ENCODE results near the gene JAK3. TPM values are rescaled to one million over a fixed set of nuclear protein-coding genes. Genes with fewer than 3 reads are reported as not detected.
"Not testable (repeated sequence)": the region's sequence is repeated elsewhere in the genome, so short reads cannot be mapped to it uniquely, and the experiment has no call there.

The JAK3 gene
- 1.8 TPM for polyA plus RNA-seq (2013, experiment 1 of 4)
- polyA plus RNA-seq (2013, experiment 2 of 4) = 1.6 TPM
- polyA plus RNA-seq (2013, experiment 3 of 4) = 1.7 TPM
- polyA plus RNA-seq (2013, experiment 4 of 4) = 1.7 TPM

DNA sequence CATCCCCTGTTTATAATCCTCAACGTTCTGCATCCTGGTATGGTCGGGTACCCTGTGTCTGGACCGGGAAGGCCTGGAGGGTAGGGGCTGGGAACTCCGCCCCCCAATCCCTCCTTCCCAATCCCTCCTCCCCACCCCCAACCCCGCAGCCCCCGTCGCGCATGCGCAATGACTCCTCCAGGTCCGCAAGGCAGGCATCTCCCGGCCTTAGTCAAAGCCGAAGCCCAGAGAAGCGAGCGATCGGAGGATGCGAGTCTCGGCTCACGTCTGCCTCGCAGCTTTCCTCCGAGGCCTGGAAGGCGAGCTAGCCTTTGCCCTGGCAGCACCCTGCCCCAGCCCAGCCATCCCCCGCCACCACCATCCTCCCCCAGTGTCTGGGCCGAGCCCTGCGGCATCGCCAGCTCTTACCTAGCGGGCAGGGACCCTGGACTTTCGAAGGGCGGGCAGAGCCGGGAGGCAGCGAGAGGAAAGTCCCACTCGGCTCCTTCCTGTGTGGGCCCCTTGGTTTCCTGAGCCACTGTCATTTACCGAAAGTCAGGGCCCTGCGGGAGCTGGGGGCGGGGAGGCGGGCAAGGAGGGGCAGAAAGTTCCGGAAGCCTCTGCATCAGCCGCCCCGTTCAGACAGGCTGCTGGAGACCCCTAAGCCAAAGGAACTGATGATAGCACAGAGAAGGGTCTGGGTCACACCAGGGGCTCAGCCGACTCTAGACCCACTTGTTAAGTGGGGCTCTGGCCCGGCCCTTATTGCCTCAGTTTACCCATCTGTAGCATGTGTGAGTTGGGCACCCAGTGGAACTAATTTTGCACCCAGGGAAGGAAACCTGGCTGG is at the start of gene JAK3:
TSS of gene JAK3 (minus strand) at position 445 of the 829 bp plus-strand sequence. CDS start 3,565 bp downstream, outside the sequence.
- peak within 1 kb of the TSS; percentile 22 for H3K4me3 ChIP-seq (ENCODE audit: insufficient read depth, low read depth, low read length)
- no peaks in the 10 kb centered on the region for H3K9me3 ChIP-seq (ENCODE audit: control insufficient read depth, low read length)
- H3K27ac ChIP-seq (ENCODE audit: insufficient read depth, low read depth, low read length, poor library complexity, severe bottlenecking) = no peak within 1 kb of the TSS
- peaks cover 5% of the 10 kb centered on the region for H3K4me1 ChIP-seq (ENCODE audit: control insufficient read depth, insufficient read depth, low read length)
- H3K27me3 ChIP-seq (ENCODE audit: control insufficient read depth, insufficient read depth, low read length, poor library complexity, severe bottlenecking) = peaks cover 18% of the 10 kb centered on the region
- H3K36me3 ChIP-seq (ENCODE audit: control insufficient read depth, insufficient read depth, low read length) = no peaks in the 10 kb centered on the region
- WGBS, 2 experiments = 21% methylated on average over 40 of the region's 40 CpGs

DNA sequence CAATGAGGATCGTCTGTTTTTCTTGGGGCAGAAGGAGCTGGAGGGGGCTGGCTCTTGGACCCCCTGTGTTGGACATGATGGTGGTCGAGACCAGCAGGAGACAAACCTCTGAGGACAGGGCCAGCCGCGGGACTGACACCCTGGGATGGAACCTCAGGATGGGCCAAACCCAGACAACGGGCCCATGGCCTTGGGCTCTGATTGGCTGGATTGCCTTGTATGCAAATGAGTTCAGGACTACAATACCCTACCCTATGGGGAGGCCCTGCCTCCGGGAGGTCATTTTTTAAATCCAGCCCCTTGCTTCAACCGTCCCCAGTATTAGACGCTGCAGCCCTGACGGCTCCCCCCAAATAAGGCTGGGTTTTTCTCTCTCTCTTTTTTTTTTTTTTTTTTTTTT is 46.0 kb upstream of the JAK3 start:
- Histone ChIP-seq H3K4me3 (ENCODE audit: insufficient read depth, low read depth, low read length) (no peak overlapping the region), H3K27me3 (ENCODE audit: control insufficient read depth, insufficient read depth, low read length, poor library complexity, severe bottlenecking) (no peaks in the 10 kb centered on the region), H3K36me3 (ENCODE audit: control insufficient read depth, insufficient read depth, low read length) (no peaks in the 10 kb centered on the region), H3K9me3 (ENCODE audit: control insufficient read depth, low read length) (no peaks in the 10 kb centered on the region), H3K27ac (ENCODE audit: insufficient read depth, low read depth, low read length, poor library complexity, severe bottlenecking) (no peak overlapping the region), H3K4me1 (ENCODE audit: control insufficient read depth, insufficient read depth, low read length) (no peaks in the 10 kb centered on the region)
- WGBS, 2 experiments = 84 to 87% methylated on average over 9 of the region's 9 CpGs

DNA sequence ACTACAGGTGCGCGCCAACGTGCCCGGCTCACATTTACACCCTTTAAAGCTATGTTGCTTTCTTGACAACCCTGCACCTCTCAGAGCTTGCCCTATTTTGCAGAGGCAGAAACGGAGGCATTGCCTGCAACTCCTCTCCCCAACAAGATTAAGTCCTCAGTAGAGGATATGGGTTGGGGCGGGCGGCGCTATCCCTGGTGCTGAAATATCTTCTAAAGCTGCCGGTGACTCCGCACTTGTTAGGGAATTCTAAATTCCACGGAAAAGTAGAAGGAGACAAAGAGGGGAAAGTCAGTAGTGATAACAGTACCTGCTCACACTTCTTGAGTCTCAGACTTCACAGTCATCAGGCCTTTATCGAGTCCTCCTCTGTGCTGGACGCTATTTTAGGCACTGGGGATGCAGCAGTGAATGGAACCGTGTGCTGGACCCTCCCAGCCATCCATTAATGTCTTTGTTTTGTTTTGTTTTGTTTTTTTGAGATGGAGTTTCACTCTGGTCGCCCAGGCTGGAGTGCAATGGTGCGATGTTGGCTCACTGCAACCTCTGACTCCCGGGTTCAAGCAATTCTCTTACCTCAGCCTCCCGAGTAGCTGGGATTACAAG is 41.9 kb upstream of the JAK3 start:
- WGBS, 2 experiments = 25% methylated on average over 18 of the region's 18 CpGs
- Histone ChIP-seq H3K27ac (ENCODE audit: insufficient read depth, low read depth, low read length, poor library complexity, severe bottlenecking) (no peak overlapping the region), H3K36me3 (ENCODE audit: control insufficient read depth, insufficient read depth, low read length) (no peaks in the 10 kb centered on the region), H3K4me3 (ENCODE audit: insufficient read depth, low read depth, low read length) (no peak overlapping the region), H3K9me3 (ENCODE audit: control insufficient read depth, low read length) (no peaks in the 10 kb centered on the region), H3K27me3 (ENCODE audit: control insufficient read depth, insufficient read depth, low read length, poor library complexity, severe bottlenecking) (no peaks in the 10 kb centered on the region), H3K4me1 (ENCODE audit: control insufficient read depth, insufficient read depth, low read length) (no peaks in the 10 kb centered on the region)

DNA sequence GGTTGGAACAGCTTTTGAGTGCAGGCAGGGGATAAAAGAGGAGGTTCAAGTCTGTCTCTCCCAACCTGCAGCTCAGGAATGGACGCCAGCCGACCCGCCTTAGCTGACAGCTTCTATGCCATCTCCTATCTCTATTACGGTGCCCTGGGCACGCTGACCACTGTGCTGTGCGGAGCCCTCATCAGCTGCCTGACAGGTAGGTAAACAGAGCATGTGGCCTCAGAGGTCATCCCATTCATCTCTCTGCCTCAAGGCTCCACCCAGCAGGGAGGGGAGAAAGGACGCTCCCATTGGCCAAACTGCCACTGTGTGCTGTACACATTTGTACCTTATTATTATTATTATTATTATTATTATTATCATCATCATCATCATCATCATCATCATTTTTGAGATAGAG is 40.5 kb upstream of the JAK3 start:
- WGBS, 2 experiments = 80% methylated on average over 6 of the region's 7 CpGs
- Histone ChIP-seq H3K36me3 (ENCODE audit: control insufficient read depth, insufficient read depth, low read length) (no peaks in the 10 kb centered on the region), H3K4me3 (ENCODE audit: insufficient read depth, low read depth, low read length) (no peak overlapping the region), H3K4me1 (ENCODE audit: control insufficient read depth, insufficient read depth, low read length) (no peaks in the 10 kb centered on the region), H3K27ac (ENCODE audit: insufficient read depth, low read depth, low read length, poor library complexity, severe bottlenecking) (no peak overlapping the region), H3K9me3 (ENCODE audit: control insufficient read depth, low read length) (no peaks in the 10 kb centered on the region), H3K27me3 (ENCODE audit: control insufficient read depth, insufficient read depth, low read length, poor library complexity, severe bottlenecking) (no peaks in the 10 kb centered on the region)

DNA sequence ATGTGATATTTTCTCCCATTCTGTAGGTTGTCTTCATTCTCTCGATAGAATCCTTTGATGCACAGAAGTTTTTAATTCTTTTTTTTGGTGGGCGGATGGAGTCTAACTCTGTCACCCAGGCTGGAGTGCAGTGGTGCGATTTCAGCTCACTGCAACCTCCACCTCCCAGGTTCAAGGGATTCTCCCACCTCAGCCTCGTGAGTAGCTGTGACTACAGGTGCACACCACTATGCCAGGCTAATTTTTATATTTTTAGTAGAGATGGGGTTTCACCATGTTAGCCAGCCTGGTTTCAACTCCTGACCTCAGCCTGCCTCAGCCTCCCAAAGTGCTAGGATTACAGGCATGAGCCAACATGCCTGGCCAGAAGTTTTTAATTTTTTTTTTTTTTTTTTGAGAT is 39.4 kb upstream of the JAK3 start:
- H3K27ac ChIP-seq (ENCODE audit: insufficient read depth, low read depth, low read length, poor library complexity, severe bottlenecking); H3K36me3 ChIP-seq (ENCODE audit: control insufficient read depth, insufficient read depth, low read length); H3K4me1 ChIP-seq (ENCODE audit: control insufficient read depth, insufficient read depth, low read length); H3K4me3 ChIP-seq (ENCODE audit: insufficient read depth, low read depth, low read length); H3K27me3 ChIP-seq (ENCODE audit: control insufficient read depth, insufficient read depth, low read length, poor library complexity, severe bottlenecking); H3K9me3 ChIP-seq (ENCODE audit: control insufficient read depth, low read length): not testable (repeated sequence)
- WGBS, 2 experiments = 89 to 91% methylated on average over 4 of the region's 4 CpGs

DNA sequence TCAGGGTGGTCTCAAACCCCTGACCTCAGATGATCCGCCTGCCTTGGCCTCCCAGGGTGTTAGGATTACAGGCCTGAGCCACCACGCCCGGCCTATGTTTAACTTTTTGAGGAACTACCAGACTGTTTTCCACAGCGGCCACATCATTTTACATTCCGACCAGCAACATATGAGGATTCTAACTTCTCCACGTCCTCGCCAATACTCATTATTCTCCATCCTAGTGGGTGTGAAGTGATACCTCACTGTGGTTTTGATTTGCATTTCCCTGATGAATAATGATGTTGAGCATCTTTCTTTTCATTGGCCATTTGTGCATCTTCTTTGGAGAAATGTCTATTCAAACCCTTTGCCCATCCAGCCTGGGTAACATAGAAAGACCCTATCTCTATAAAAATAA is 38.7 kb upstream of the JAK3 start:
- WGBS, 2 experiments = 89 to 95% methylated on average over 6 to 7 of the region's 7 CpGs
- H3K27ac ChIP-seq (ENCODE audit: insufficient read depth, low read depth, low read length, poor library complexity, severe bottlenecking) = no peak overlapping the region
- H3K27me3 ChIP-seq (ENCODE audit: control insufficient read depth, insufficient read depth, low read length, poor library complexity, severe bottlenecking) = no peaks in the 10 kb centered on the region
- H3K36me3 ChIP-seq (ENCODE audit: control insufficient read depth, insufficient read depth, low read length) = no peaks in the 10 kb centered on the region
- no peak overlapping the region for H3K4me3 ChIP-seq (ENCODE audit: insufficient read depth, low read depth, low read length)
- H3K4me1 ChIP-seq (ENCODE audit: control insufficient read depth, insufficient read depth, low read length) = no peaks in the 10 kb centered on the region
- no peaks in the 10 kb centered on the region for H3K9me3 ChIP-seq (ENCODE audit: control insufficient read depth, low read length)

DNA sequence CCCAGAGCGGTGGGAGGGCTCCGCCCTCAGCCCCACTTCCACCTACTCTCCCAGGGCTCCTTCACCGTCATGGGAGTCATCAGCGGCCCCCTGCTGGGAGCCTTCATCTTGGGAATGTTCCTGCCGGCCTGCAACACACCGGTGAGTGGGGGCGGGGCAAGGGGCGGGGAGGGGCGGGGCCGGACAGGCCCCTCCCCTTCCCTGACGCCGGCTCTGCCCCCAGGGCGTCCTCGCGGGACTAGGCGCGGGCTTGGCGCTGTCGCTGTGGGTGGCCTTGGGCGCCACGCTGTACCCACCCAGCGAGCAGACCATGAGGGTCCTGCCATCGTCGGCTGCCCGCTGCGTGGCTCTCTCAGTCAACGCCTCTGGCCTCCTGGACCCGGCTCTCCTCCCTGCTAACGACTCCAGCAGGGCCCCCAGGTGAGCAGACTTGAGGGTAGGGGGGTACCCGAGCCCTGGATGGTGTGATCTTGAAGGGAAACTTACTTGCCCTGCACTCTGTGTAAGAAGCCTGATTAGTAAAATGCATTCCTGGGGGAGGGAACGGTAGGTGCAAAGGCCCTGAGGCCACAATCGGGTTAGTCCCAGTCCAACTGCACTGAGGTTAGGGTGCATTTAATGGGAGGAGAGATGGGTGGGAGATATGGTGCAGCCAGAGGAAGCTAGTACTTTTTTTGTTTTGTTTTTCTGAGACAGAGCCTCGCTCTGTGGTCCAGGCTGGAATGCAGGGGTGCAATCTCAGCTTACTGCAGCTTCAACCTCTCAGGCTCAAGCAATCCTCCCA is 36.0 kb upstream of the JAK3 start:
- H3K27ac ChIP-seq (ENCODE audit: insufficient read depth, low read depth, low read length, poor library complexity, severe bottlenecking) = no peak overlapping the region
- no peaks in the 10 kb centered on the region for H3K4me1 ChIP-seq (ENCODE audit: control insufficient read depth, insufficient read depth, low read length)
- H3K36me3 ChIP-seq (ENCODE audit: control insufficient read depth, insufficient read depth, low read length) = no peaks in the 10 kb centered on the region
- 81% methylated on average over 33 of the region's 33 CpGs for WGBS, 2 experiments
- H3K27me3 ChIP-seq (ENCODE audit: control insufficient read depth, insufficient read depth, low read length, poor library complexity, severe bottlenecking) = no peaks in the 10 kb centered on the region
- no peak overlapping the region for H3K4me3 ChIP-seq (ENCODE audit: insufficient read depth, low read depth, low read length)
- H3K9me3 ChIP-seq (ENCODE audit: control insufficient read depth, low read length) = no peaks in the 10 kb centered on the region

DNA sequence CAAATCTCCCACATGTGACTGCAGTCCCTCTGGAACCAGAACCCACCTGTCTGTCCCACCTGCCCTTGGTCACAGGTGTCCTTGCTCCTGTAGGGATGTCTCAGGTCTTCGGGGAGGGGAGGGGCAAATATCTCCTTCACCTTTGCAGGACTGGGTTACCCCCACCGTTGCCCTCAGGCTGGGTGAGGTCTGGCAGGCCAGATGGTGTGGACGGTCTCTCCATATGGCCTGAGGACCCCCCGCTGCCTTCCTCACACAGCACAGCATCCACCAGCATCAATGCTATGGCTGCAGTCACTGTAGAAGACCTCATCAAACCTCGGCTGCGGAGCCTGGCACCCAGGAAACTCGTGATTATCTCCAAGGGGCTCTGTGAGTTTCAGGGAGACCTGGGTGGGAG is 33.9 kb upstream of the JAK3 start:
- no peak overlapping the region for H3K4me3 ChIP-seq (ENCODE audit: insufficient read depth, low read depth, low read length)
- no peak overlapping the region for H3K27ac ChIP-seq (ENCODE audit: insufficient read depth, low read depth, low read length, poor library complexity, severe bottlenecking)
- 80 to 85% methylated on average over 7 of the region's 7 CpGs for WGBS, 2 experiments
- no peaks in the 10 kb centered on the region for H3K36me3 ChIP-seq (ENCODE audit: control insufficient read depth, insufficient read depth, low read length)
- H3K9me3 ChIP-seq (ENCODE audit: control insufficient read depth, low read length) = no peaks in the 10 kb centered on the region
- H3K4me1 ChIP-seq (ENCODE audit: control insufficient read depth, insufficient read depth, low read length) = no peaks in the 10 kb centered on the region
- no peaks in the 10 kb centered on the region for H3K27me3 ChIP-seq (ENCODE audit: control insufficient read depth, insufficient read depth, low read length, poor library complexity, severe bottlenecking)

DNA sequence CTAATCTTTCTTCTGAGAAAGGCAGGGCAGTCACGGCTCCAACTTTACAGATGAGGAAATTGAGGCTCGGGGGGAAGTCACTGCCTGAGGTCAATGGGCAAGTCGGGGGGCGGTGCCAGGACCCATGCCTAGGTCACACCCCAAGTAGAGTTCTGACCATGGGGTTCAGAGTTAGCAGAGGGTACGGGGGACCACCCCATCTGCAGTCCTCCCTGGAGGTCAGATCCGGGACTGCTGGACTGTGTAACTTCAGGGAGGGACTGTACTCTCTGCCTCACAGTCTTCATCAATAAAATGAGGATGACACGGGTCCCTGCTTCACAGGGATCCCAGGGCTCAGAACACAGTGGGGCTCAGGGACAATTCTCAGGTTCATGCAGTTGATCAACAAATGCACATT is 31.7 kb upstream of the JAK3 start:
- H3K27me3 ChIP-seq (ENCODE audit: control insufficient read depth, insufficient read depth, low read length, poor library complexity, severe bottlenecking) = no peaks in the 10 kb centered on the region
- H3K9me3 ChIP-seq (ENCODE audit: control insufficient read depth, low read length) = no peaks in the 10 kb centered on the region
- no peak overlapping the region for H3K4me3 ChIP-seq (ENCODE audit: insufficient read depth, low read depth, low read length)
- H3K36me3 ChIP-seq (ENCODE audit: control insufficient read depth, insufficient read depth, low read length) = no peaks in the 10 kb centered on the region
- whole genome bisulfite sequencing, 2 experiments = 87 to 91% methylated on average over 7 of the region's 7 CpGs
- H3K27ac ChIP-seq (ENCODE audit: insufficient read depth, low read depth, low read length, poor library complexity, severe bottlenecking) = no peak overlapping the region
- no peaks in the 10 kb centered on the region for H3K4me1 ChIP-seq (ENCODE audit: control insufficient read depth, insufficient read depth, low read length)

DNA sequence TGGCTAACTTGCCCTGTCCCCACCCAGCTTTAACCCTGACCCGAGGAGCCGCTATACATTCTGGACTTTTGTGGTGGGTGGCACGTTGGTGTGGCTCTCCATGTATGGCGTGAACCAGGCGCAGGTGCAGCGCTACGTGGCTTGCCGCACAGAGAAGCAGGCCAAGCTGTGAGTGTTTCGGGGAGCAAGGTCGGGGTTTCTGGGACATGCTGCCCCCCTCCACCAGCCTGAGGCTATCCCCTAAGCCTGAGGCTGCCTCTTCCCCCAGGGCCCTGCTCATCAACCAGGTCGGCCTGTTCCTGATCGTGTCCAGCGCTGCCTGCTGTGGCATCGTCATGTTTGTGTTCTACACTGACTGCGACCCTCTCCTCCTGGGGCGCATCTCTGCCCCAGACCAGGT is 29.9 kb upstream of the JAK3 start:
- 93 to 95% methylated on average over 16 of the region's 16 CpGs for WGBS, 2 experiments
- H3K9me3 ChIP-seq (ENCODE audit: control insufficient read depth, low read length) = no peaks in the 10 kb centered on the region
- H3K4me3 ChIP-seq (ENCODE audit: insufficient read depth, low read depth, low read length) = no peak overlapping the region
- H3K27me3 ChIP-seq (ENCODE audit: control insufficient read depth, insufficient read depth, low read length, poor library complexity, severe bottlenecking) = peaks cover 13% of the 10 kb centered on the region
- no peaks in the 10 kb centered on the region for H3K36me3 ChIP-seq (ENCODE audit: control insufficient read depth, insufficient read depth, low read length)
- no peak overlapping the region for H3K27ac ChIP-seq (ENCODE audit: insufficient read depth, low read depth, low read length, poor library complexity, severe bottlenecking)
- H3K4me1 ChIP-seq (ENCODE audit: control insufficient read depth, insufficient read depth, low read length) = no peaks in the 10 kb centered on the region

Measured in ectodermal cell (in vitro differentiated cells).